ENCODE results near the gene GYPE. TPM values are rescaled to one million over a fixed set of nuclear protein-coding genes. Genes with fewer than 3 reads are reported as not detected.
"Not testable (repeated sequence)": the region's sequence is repeated elsewhere in the genome, so short reads cannot be mapped to it uniquely, and the experiment has no call there.

Gene GYPE
- polyA plus RNA-seq, 2 donors = 0.08 TPM; not detected in 1

DNA sequence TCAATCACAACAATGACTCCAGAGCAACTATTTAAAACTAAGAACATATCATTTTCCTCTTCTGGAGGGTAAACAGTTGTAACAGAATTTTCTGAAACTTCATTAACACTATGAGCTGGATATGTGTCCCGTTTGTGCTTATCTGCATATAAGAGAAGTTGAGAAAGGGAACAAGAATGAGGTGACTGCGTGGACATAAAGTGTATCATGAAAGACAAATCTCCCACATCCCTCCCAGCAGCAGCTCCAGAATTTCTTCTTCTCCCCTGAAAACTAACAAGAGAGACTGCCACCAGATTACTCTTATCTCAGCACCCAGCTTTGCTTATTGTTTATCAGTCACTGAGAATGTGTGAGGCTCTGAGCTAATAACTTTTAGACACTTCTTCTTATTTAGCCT, 25.8 kb downstream of the GYPE start:
- not testable (repeated sequence) for H3K27me3 ChIP-seq (ENCODE audit: control insufficient read depth in 1 of 2, insufficient read depth in 2 of 2, low read length in 2 of 2); H3K9me3 ChIP-seq (ENCODE audit: control insufficient read depth in 2 of 2, insufficient read depth in 1 of 2, low read depth in 1 of 2, low read length in 1 of 2); H3K4me1 ChIP-seq (ENCODE audit: control insufficient read depth in 2 of 2, insufficient read depth in 2 of 2, low read length in 1 of 2); H3K27ac ChIP-seq (ENCODE audit: low read depth in 2 of 2, low read length in 1 of 2); H3K36me3 ChIP-seq (ENCODE audit: control insufficient read depth in 2 of 2, insufficient read depth in 2 of 2, low read length in 1 of 2); H3K4me3 ChIP-seq (ENCODE audit: low read depth in 1 of 2, low read length in 2 of 2)
- 43 to 59% methylated on average over 2 of the region's 2 CpGs for WGBS, 2 donors

DNA sequence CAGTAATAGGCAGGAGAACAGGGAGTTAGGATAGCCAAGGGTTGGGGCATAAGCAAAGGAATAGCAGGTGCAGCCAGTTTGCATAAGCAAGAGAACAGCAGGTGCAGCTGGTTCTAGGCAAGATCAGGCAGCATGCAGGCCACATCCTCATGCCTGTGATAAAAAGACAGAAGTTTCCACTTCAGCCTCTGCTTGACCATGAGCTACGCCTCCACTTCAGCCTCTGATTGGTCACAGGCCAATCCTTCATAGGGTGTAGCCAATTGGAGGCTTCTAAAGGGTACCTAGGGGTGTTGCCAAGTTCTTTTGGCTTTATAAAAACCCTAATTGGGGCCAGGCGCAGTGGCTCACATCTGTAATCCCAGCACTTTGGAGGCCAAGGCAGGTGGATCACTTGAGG, 30.0 kb downstream of the GYPE start:
- H3K4me1 ChIP-seq (ENCODE audit: control insufficient read depth in 2 of 2, insufficient read depth in 2 of 2, low read length in 1 of 2); H3K27me3 ChIP-seq (ENCODE audit: control insufficient read depth in 1 of 2, insufficient read depth in 2 of 2, low read length in 2 of 2); H3K4me3 ChIP-seq (ENCODE audit: low read depth in 1 of 2, low read length in 2 of 2); H3K36me3 ChIP-seq (ENCODE audit: control insufficient read depth in 2 of 2, insufficient read depth in 2 of 2, low read length in 1 of 2); H3K9me3 ChIP-seq (ENCODE audit: control insufficient read depth in 2 of 2, insufficient read depth in 1 of 2, low read depth in 1 of 2, low read length in 1 of 2); H3K27ac ChIP-seq (ENCODE audit: low read depth in 2 of 2, low read length in 1 of 2): not testable (repeated sequence)
- WGBS, 2 donors = 92 to 95% methylated on average over 2 of the region's 2 CpGs

DNA sequence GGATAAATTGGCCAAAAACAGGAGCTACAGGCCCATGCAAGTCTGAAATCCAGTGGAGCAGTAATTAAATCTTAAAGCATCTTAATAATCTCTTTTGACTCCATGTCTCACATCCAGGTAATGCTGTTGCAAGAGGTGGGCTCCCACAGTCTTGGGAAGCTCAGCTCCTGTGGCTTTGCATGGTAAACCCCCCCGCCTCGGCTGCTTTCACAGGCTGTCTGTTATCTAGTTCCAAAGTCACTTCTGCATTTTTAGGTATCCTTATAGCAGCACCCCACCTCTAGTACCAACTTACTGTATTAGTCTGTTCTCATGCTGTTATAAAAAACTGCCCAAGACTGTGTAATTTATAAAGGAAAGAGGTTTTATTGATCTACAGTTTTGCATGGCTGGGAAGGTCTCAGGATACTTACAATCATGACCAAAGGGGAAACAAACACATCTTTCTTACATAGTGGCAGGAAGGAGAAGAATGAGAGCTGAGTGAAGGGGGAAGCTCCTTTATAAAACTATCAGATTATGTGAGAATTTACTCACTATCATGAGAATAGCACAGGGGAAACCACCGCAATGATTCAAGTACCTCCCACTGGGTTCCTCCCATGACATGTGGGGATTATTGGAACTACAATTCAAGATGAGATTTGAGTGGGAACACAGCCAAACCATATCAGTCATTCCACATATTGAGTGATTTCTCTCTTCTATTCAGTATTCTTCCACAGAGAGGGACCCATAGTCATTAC, 34.7 kb downstream of the GYPE start:
- 6 to 89% methylated on average over 2 of the region's 3 CpGs for WGBS, 2 donors
- not testable (repeated sequence) for H3K9me3 ChIP-seq (ENCODE audit: control insufficient read depth in 2 of 2, insufficient read depth in 1 of 2, low read depth in 1 of 2, low read length in 1 of 2); H3K36me3 ChIP-seq (ENCODE audit: control insufficient read depth in 2 of 2, insufficient read depth in 2 of 2, low read length in 1 of 2); H3K4me3 ChIP-seq (ENCODE audit: low read depth in 1 of 2, low read length in 2 of 2); H3K4me1 ChIP-seq (ENCODE audit: control insufficient read depth in 2 of 2, insufficient read depth in 2 of 2, low read length in 1 of 2); H3K27me3 ChIP-seq (ENCODE audit: control insufficient read depth in 1 of 2, insufficient read depth in 2 of 2, low read length in 2 of 2); H3K27ac ChIP-seq (ENCODE audit: low read depth in 2 of 2, low read length in 1 of 2)

DNA sequence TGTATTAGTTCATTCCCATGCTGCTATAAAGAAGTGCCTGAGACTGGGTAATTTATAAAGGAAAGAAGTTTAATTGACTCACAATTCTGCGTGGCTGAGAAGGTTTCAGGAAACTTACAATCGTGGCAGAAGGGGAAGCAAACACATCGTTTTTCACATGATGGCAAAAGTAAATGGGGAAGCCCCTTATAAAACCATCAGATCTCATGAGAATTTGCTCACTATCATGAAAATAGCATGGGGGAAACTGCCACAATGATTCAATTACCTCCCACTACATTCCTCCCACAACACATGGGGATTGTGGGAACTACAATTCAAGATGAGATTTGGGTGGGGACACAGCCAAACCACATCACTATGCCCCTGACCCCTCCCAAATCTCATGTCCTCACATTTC, 35.4 kb downstream of the GYPE start:
- H3K4me1 ChIP-seq (ENCODE audit: control insufficient read depth in 2 of 2, insufficient read depth in 2 of 2, low read length in 1 of 2); H3K9me3 ChIP-seq (ENCODE audit: control insufficient read depth in 2 of 2, insufficient read depth in 1 of 2, low read depth in 1 of 2, low read length in 1 of 2); H3K27me3 ChIP-seq (ENCODE audit: control insufficient read depth in 1 of 2, insufficient read depth in 2 of 2, low read length in 2 of 2); H3K4me3 ChIP-seq (ENCODE audit: low read depth in 1 of 2, low read length in 2 of 2); H3K36me3 ChIP-seq (ENCODE audit: control insufficient read depth in 2 of 2, insufficient read depth in 2 of 2, low read length in 1 of 2); H3K27ac ChIP-seq (ENCODE audit: low read depth in 2 of 2, low read length in 1 of 2): not testable (repeated sequence)
- WGBS, 2 donors = 75% methylated on average over 3 of the region's 3 CpGs; no CpG with 5 or more reads in 1 of the 2 donors

DNA sequence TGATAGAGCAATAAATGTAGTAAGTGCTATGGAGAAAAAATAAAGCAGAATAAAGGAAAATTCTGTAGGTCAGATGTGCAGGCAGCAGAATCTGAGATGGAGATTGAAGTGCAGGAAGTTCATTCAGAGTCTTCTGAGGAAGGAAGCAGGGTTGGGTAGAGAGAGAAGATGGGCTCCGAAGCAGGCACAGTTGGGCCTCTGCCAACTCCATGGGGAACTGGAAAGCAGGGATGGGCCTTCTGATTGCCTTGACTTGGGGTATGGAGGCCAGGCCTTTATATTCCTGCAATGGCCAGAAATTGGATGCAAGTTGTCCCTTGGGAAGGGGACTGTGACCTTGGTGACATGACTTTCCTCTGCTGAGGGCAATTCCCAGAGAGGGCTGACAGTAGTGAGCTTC, 42.6 kb downstream of the GYPE start:
- not testable (repeated sequence) for H3K4me3 ChIP-seq (ENCODE audit: low read depth in 1 of 2, low read length in 2 of 2); H3K27ac ChIP-seq (ENCODE audit: low read depth in 2 of 2, low read length in 1 of 2); H3K9me3 ChIP-seq (ENCODE audit: control insufficient read depth in 2 of 2, insufficient read depth in 1 of 2, low read depth in 1 of 2, low read length in 1 of 2); H3K27me3 ChIP-seq (ENCODE audit: control insufficient read depth in 1 of 2, insufficient read depth in 2 of 2, low read length in 2 of 2); H3K36me3 ChIP-seq (ENCODE audit: control insufficient read depth in 2 of 2, insufficient read depth in 2 of 2, low read length in 1 of 2); H3K4me1 ChIP-seq (ENCODE audit: control insufficient read depth in 2 of 2, insufficient read depth in 2 of 2, low read length in 1 of 2)
- WGBS, 2 donors = 68 to 92% methylated on average over 1 of the region's 1 CpG

DNA sequence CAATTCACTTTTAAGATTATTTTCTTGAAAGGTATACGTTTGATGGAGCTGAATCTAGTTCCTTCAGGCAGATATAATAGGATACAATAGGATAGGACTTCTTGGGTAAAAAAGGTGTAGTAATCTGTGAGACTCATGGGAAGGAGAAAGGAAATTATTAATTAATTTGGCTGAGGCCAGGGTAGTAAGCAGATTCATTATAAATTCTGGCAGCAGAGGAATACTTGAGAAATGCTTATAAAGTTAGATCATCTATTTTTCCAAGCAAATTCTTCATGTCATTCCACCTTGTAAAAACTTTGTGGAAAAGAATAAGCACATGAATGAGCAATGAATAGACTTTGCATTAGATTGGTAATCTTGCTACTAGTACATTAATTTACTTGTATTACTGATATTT, 46.9 kb downstream of the GYPE start:
- no peak overlapping the region for H3K4me3 ChIP-seq (ENCODE audit: low read depth in 1 of 2, low read length in 2 of 2)
- H3K36me3 ChIP-seq (ENCODE audit: control insufficient read depth in 2 of 2, insufficient read depth in 2 of 2, low read length in 1 of 2) = no peaks in the 10 kb centered on the region
- no peaks in the 10 kb centered on the region for H3K9me3 ChIP-seq (ENCODE audit: control insufficient read depth in 2 of 2, insufficient read depth in 1 of 2, low read depth in 1 of 2, low read length in 1 of 2)
- WGBS, 2 donors = 83 to 84% methylated on average over 1 of the region's 1 CpG
- no peak overlapping the region for H3K27ac ChIP-seq (ENCODE audit: low read depth in 2 of 2, low read length in 1 of 2)
- no peaks in the 10 kb centered on the region for H3K4me1 ChIP-seq (ENCODE audit: control insufficient read depth in 2 of 2, insufficient read depth in 2 of 2, low read length in 1 of 2)
- H3K27me3 ChIP-seq (ENCODE audit: control insufficient read depth in 1 of 2, insufficient read depth in 2 of 2, low read length in 2 of 2) = no peaks in the 10 kb centered on the region

DNA sequence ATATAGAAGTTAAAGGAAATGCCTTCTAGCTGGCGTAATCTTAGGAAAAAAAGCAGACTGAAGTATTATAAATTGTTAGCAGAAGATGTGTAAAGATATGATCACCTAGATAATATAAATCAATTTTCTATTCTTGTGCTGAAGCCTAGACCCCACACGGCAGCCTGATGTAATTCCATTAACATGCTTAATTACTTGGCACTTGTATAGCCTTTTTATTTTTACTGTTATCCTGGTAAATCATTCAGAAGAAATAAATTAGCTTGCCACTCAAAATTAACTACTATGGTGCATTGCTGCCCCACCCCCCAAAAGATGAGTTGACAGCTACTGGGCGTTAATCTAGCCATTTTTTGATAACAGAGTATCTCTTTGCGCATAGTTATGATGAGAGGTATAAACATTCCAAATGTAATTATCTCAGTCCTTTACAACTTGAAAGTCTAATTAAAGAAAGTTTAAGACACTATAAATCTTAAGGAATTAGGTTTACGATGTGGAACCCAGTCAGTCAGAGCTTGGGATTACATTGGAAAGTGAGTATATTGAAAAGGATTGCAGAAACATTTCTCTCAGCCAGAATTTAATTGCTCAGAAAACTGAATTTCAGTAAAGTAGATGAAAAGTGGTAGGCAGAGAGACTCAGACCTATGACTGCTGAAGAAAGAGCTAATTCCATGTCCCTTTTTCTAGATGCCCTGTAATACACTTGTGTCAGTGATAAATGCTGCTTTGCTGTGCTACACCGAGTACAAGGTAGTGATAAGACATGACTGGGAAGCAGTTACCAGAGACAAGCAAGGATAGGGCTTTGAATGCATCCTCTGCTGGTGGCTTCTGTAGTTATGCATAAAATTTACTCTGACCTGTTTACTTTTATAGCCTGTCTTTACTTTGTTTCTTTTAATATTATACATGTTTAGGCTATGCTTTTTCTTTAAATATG, 47.7 kb downstream of the GYPE start:
- not testable (repeated sequence) for H3K4me3 ChIP-seq (ENCODE audit: low read depth in 1 of 2, low read length in 2 of 2); H3K27me3 ChIP-seq (ENCODE audit: control insufficient read depth in 1 of 2, insufficient read depth in 2 of 2, low read length in 2 of 2); H3K4me1 ChIP-seq (ENCODE audit: control insufficient read depth in 2 of 2, insufficient read depth in 2 of 2, low read length in 1 of 2); H3K27ac ChIP-seq (ENCODE audit: low read depth in 2 of 2, low read length in 1 of 2); H3K9me3 ChIP-seq (ENCODE audit: control insufficient read depth in 2 of 2, insufficient read depth in 1 of 2, low read depth in 1 of 2, low read length in 1 of 2); H3K36me3 ChIP-seq (ENCODE audit: control insufficient read depth in 2 of 2, insufficient read depth in 2 of 2, low read length in 1 of 2)
- 75 to 76% methylated on average over 6 of the region's 6 CpGs for WGBS, 2 donors

DNA sequence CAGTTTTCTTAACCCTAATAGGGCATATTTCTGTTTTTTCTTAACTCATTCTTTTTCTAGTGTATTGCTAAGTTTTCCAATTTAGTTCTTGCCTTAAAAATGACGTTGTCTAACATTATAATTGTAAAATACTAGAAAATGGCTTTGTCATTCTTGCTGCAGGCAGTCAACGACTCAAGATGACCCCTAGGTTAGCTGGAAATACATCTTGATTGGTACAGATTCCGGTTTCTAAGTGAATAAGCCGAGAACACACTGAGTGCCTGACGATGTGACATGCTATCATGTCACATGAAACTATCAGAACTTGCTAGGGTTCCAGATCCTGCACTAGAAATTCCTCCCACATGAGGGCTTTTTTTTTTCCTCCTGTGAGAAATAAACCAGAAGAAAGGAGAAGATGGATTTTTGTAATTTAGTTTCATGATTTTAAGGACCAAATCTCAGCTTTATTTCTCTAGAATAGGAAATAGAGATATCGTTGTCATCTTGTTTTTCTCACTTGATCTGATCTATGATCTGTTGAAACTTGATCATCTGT, 49.3 kb downstream of the GYPE start:
- not testable (repeated sequence) for H3K36me3 ChIP-seq (ENCODE audit: control insufficient read depth in 2 of 2, insufficient read depth in 2 of 2, low read length in 1 of 2); H3K4me1 ChIP-seq (ENCODE audit: control insufficient read depth in 2 of 2, insufficient read depth in 2 of 2, low read length in 1 of 2); H3K9me3 ChIP-seq (ENCODE audit: control insufficient read depth in 2 of 2, insufficient read depth in 1 of 2, low read depth in 1 of 2, low read length in 1 of 2); H3K27me3 ChIP-seq (ENCODE audit: control insufficient read depth in 1 of 2, insufficient read depth in 2 of 2, low read length in 2 of 2); H3K4me3 ChIP-seq (ENCODE audit: low read depth in 1 of 2, low read length in 2 of 2); H3K27ac ChIP-seq (ENCODE audit: low read depth in 2 of 2, low read length in 1 of 2)
- WGBS, 2 donors = 69 to 73% methylated on average over 6 of the region's 6 CpGs

DNA sequence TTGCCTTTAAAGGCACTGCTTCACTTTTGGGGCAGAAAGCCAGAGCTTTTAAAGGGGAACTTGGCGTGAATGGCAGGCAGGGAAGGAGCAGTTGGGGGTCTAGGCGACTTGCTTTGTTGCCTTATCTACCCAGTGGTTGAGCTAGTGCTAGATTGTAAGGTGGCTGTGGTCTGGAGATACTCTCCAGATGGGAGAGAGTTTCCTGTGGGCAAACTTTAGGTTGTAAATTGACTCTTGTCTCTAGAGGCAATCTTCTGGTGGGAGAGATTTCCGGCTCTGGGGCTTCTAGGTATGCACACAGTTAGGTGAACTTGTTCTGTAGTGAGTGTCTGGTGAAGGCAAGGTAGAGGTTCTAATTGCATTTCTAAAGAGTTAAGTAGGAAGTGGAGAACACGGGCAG, 50.7 kb downstream of the GYPE start:
- not testable (repeated sequence) for H3K36me3 ChIP-seq (ENCODE audit: control insufficient read depth in 2 of 2, insufficient read depth in 2 of 2, low read length in 1 of 2)
- 57 to 58% methylated on average over 4 of the region's 4 CpGs for WGBS, 2 donors

More for the DNA sequence above, 50.7 kb downstream of the GYPE start:
- not testable (repeated sequence) for H3K9me3 ChIP-seq (ENCODE audit: control insufficient read depth in 2 of 2, insufficient read depth in 1 of 2, low read depth in 1 of 2, low read length in 1 of 2); H3K27ac ChIP-seq (ENCODE audit: low read depth in 2 of 2, low read length in 1 of 2); H3K27me3 ChIP-seq (ENCODE audit: control insufficient read depth in 1 of 2, insufficient read depth in 2 of 2, low read length in 2 of 2); H3K4me3 ChIP-seq (ENCODE audit: low read depth in 1 of 2, low read length in 2 of 2); H3K4me1 ChIP-seq (ENCODE audit: control insufficient read depth in 2 of 2, insufficient read depth in 2 of 2, low read length in 1 of 2)

All from esophagus (tissue), 2 donors.